ENCODE measurements around the gene LGALS13.

Gene LGALS13

GRCh38 chr19:39643591-39643990 is 41.3 kb downstream of the LGALS13 start:
- no peak for TF ChIP-seq CTCF (IDR thresholded peaks at IDR 0.05; ENCODE audit: poor library complexity, severe bottlenecking)
- Histone ChIP-seq H3K27me3 (ENCODE audit: insufficient read depth, poor library complexity, severe bottlenecking) (no peaks in the 10 kb centered on the region), H3K4me3 (ENCODE audit: severe bottlenecking) (no peak overlapping the region), H3K36me3 (ENCODE audit: low read depth) (no peaks in the 10 kb centered on the region), H3K4me1 (ENCODE audit: insufficient read depth, poor library complexity, severe bottlenecking) (no peaks in the 10 kb centered on the region), H3K9me3 (ENCODE audit: severe bottlenecking) (no peaks in the 10 kb centered on the region), H3K27ac (ENCODE audit: poor library complexity, severe bottlenecking) (no peak overlapping the region)
- ATAC-seq (ENCODE audit: low read depth), result no peak
- DNase-seq (ENCODE audit: low spot score), result no peak

GRCh38 chr19:39645800-39646411 is 43.6 kb downstream of the LGALS13 start:
- DNase-seq (ENCODE audit: low spot score) (no peak), ATAC-seq (ENCODE audit: low read depth) (no peak)
- no peak for TF ChIP-seq CTCF (IDR thresholded peaks at IDR 0.05; ENCODE audit: poor library complexity, severe bottlenecking)
- Histone ChIP-seq H3K27ac (ENCODE audit: poor library complexity, severe bottlenecking) (no peak overlapping the region), H3K4me3 (ENCODE audit: severe bottlenecking) (no peak overlapping the region), H3K9me3 (ENCODE audit: severe bottlenecking) (no peaks in the 10 kb centered on the region), H3K36me3 (ENCODE audit: low read depth) (no peaks in the 10 kb centered on the region), H3K27me3 (ENCODE audit: insufficient read depth, poor library complexity, severe bottlenecking) (peaks cover 3% of the 10 kb centered on the region), H3K4me1 (ENCODE audit: insufficient read depth, poor library complexity, severe bottlenecking) (no peaks in the 10 kb centered on the region)

- TF ChIP-seq CTCF (IDR thresholded peaks at IDR 0.05; ENCODE audit: poor library complexity, severe bottlenecking), result no peak
- no peaks in the 10 kb centered on the region for H3K36me3 ChIP-seq (ENCODE audit: low read depth)
- H3K27ac ChIP-seq (ENCODE audit: poor library complexity, severe bottlenecking), result no peak overlapping the region
- H3K9me3 ChIP-seq (ENCODE audit: severe bottlenecking), result no peaks in the 10 kb centered on the region
- no peak overlapping the region for H3K4me3 ChIP-seq (ENCODE audit: severe bottlenecking)
- peaks cover 3% of the 10 kb centered on the region for H3K27me3 ChIP-seq (ENCODE audit: insufficient read depth, poor library complexity, severe bottlenecking)
- no peak for DNase-seq (ENCODE audit: low spot score)
- no peaks in the 10 kb centered on the region for H3K4me1 ChIP-seq (ENCODE audit: insufficient read depth, poor library complexity, severe bottlenecking)
- ATAC-seq (ENCODE audit: low read depth), result no peak
Observed at GRCh38 chr19:39647918-39648317, 45.6 kb downstream of the LGALS13 start.

- Histone ChIP-seq H3K27ac (ENCODE audit: poor library complexity, severe bottlenecking) (no peak within 1 kb of the TSS), H3K27me3 (ENCODE audit: insufficient read depth, poor library complexity, severe bottlenecking) (no peaks in the 10 kb centered on the region), H3K4me3 (ENCODE audit: severe bottlenecking) (no peak within 1 kb of the TSS), H3K4me1 (ENCODE audit: insufficient read depth, poor library complexity, severe bottlenecking) (no peaks in the 10 kb centered on the region), H3K9me3 (ENCODE audit: severe bottlenecking) (no peaks in the 10 kb centered on the region), H3K36me3 (ENCODE audit: low read depth) (no peaks in the 10 kb centered on the region)
- no peak for TF ChIP-seq CTCF (IDR thresholded peaks at IDR 0.05; ENCODE audit: poor library complexity, severe bottlenecking)
- ATAC-seq (ENCODE audit: low read depth), result no peak
- no peak for DNase-seq (ENCODE audit: low spot score)
Observed at GRCh38 chr19:39655613-39656012, 53.3 kb downstream of the LGALS13 start, which contains the start of gene LGALS16. Gene LGALS16, plus strand, starts transcription at chr19:39655913. Its CDS starts 49 bp downstream, at chr19:39655962.
